ENCODE data around the gene TCF7L2.

DNA sequence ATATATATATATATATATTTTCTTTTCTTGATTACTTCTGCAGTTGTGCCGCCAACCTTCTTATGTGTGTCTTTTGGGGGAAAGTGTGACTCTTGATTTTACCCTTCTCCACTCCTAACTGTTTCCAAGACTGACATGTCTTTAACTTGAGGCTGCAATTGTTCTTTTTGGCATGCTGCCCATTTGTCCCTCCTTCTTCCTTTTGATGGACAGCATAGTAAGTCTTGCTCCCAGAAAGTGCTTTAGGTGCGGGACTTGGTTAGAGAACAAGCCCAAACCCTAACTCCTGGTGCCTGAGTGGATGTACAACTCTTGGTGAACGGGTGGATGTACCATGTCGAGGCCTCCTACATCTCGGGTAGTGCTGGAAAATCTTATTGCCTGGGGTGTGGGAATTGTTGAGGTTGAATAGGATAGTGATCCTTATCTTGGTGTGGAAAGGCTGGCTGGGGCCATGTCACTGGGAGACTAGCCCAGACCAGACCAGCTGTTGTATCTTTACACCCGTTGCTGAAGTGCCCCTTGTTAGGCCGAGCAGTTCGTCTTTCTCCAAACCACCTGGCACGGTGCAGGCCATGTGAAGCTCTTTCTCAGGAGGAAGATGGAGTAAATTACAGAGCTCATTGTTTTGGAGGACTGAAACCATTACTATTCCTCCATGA lies 16.3 kb downstream of the TCF7L2 start:
- TF ChIP-seq, protein P1, sequence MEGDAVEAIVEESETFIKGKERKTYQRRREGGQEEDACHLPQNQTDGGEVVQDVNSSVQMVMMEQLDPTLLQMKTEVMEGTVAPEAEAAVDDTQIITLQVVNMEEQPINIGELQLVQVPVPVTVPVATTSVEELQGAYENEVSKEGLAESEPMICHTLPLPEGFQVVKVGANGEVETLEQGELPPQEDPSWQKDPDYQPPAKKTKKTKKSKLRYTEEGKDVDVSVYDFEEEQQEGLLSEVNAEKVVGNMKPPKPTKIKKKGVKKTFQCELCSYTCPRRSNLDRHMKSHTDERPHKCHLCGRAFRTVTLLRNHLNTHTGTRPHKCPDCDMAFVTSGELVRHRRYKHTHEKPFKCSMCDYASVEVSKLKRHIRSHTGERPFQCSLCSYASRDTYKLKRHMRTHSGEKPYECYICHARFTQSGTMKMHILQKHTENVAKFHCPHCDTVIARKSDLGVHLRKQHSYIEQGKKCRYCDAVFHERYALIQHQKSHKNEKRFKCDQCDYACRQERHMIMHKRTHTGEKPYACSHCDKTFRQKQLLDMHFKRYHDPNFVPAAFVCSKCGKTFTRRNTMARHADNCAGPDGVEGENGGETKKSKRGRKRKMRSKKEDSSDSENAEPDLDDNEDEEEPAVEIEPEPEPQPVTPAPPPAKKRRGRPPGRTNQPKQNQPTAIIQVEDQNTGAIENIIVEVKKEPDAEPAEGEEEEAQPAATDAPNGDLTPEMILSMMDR (IDR thresholded peaks at IDR 0.05), result no peak
- TF ChIP-seq POLR2A (IDR thresholded peaks at IDR 0.05), result no peak

Data from tibial nerve (tissue), 3 donors.